CD14-positive monocyte (primary cell): Measurements from ENCODE around the gene FAM177A1. TPM values are rescaled to one million over a fixed set of nuclear protein-coding genes. Genes with fewer than 3 reads are reported as not detected.
"Not testable (repeated sequence)": the region's sequence is repeated elsewhere in the genome, so short reads cannot be mapped to it uniquely, and the experiment has no call there.

ENCODE experiments used
- DNase-seq, 3 donors: peaks; one replicate each; pipeline ENCODE4 v3.0.0-alpha.2; 2011 to 2022
- H2AFZ ChIP-seq: 2 replicates; pipeline ENCODE4 v1.6.0; 2012; ENCODE audit warnings: mild to moderate bottlenecking, low read depth, low read length, inconsistent platforms; ENCODE audit not compliant: insufficient read depth, poor library complexity, severe bottlenecking
- H3K27ac ChIP-seq, 2 donors: 1 replicate in 1 of 2; 2 replicates in 1 of 2; pipeline ENCODE4 v1.5.1; 2012 to 2013; ENCODE audit warnings: low read length in 2 of 2, control low read depth in 1 of 2, inconsistent platforms in 1 of 2, low read depth in 1 of 2, mild to moderate bottlenecking in 1 of 2
- H3K27me3 ChIP-seq, 2 donors: one replicate each; pipeline versions ENCODE4 v1.6.0 to v1.6.1; 2011 to 2013; ENCODE audit warnings: low read length in 2 of 2; ENCODE audit not compliant: control insufficient read depth in 2 of 2, insufficient read depth in 2 of 2
- H3K36me3 ChIP-seq, 2 donors: replicated peaks in 1 of 2; 1 replicate in 1 of 2; 2 replicates in 1 of 2; pipeline versions ENCODE4 v1.5.1 to v1.6.1; 2012 to 2013; ENCODE audit warnings: low read length in 2 of 2, control low read depth in 1 of 2, inconsistent platforms in 1 of 2, mild to moderate bottlenecking in 1 of 2; ENCODE audit not compliant: insufficient read depth in 2 of 2, control insufficient read depth in 1 of 2
- H3K4me1 ChIP-seq, 2 donors: 1 replicate in 1 of 2; 2 replicates in 1 of 2; pipeline versions ENCODE4 v1.5.1 to v1.6.1; 2012 to 2013; ENCODE audit warnings: low read length in 2 of 2, control low read depth in 1 of 2, inconsistent platforms in 1 of 2, mild to moderate bottlenecking in 1 of 2, moderate library complexity in 1 of 2; ENCODE audit not compliant: insufficient read depth in 2 of 2, control insufficient read depth in 1 of 2
- H3K4me2 ChIP-seq: replicated peaks from 2 replicates; pipeline ENCODE3; 2012; ENCODE audit warnings: low read length, moderate library complexity, mild to moderate bottlenecking; ENCODE audit not compliant: poor library complexity, severe bottlenecking; ENCODE audit errors: extremely low read depth
- H3K4me3 ChIP-seq, 3 experiments: fragments of 200-600 bp in 1 of 3; sonication (generic) in 1 of 3; replicated peaks in 1 of 3; 1 replicate in 2 of 3; 2 replicates in 1 of 3; pipeline ENCODE4 v1.5.1; 2011 to 2013; ENCODE audit warnings: low read length in 3 of 3, mild to moderate bottlenecking in 3 of 3, control low read depth in 2 of 3, low read depth in 2 of 3, inconsistent platforms in 1 of 3, moderate library complexity in 1 of 3
- H3K79me2 ChIP-seq: 2 replicates; pipeline ENCODE4 v1.6.0; 2012; ENCODE audit warnings: mild to moderate bottlenecking, control low read depth, inconsistent platforms, low read length, moderate library complexity; ENCODE audit not compliant: insufficient read depth
- H3K9ac ChIP-seq: 2 replicates; pipeline ENCODE4 v1.6.0; 2017; ENCODE audit warnings: low read length, mild to moderate bottlenecking; ENCODE audit not compliant: insufficient read depth, poor library complexity, severe bottlenecking
- H3K9me3 ChIP-seq, 2 donors: replicated peaks in 1 of 2; 1 replicate in 1 of 2; 2 replicates in 1 of 2; pipeline versions ENCODE4 v1.5.1 to v1.6.1; 2012 to 2013; ENCODE audit warnings: low read length in 2 of 2, control low read depth in 1 of 2; ENCODE audit not compliant: control insufficient read depth in 1 of 2, insufficient read depth in 1 of 2
- H4K20me1 ChIP-seq: 2 replicates; pipeline ENCODE4 v1.6.0; 2012; ENCODE audit warnings: mild to moderate bottlenecking, low read length, control low read depth, moderate library complexity; ENCODE audit not compliant: insufficient read depth
- H3K27ac Mint-ChIP-seq, 7 donors: one replicate each; pipeline ENCODE4 v1.8.0; 2020; ENCODE audit warnings: mild to moderate bottlenecking in 7 of 7, mixed read lengths in 7 of 7, moderate library complexity in 6 of 7, inconsistent platforms in 2 of 7
- H3K27me3 Mint-ChIP-seq, 3 donors: one replicate each; pipeline ENCODE4 v1.8.0; 2021 to 2022; ENCODE audit warnings: low read depth in 3 of 3, mild to moderate bottlenecking in 3 of 3, mixed read lengths in 3 of 3, moderate library complexity in 3 of 3, inconsistent platforms in 1 of 3
- H3K36me3 Mint-ChIP-seq, 2 donors: one replicate each; pipeline ENCODE4 v1.8.0; 2020; ENCODE audit warnings: mixed read lengths in 2 of 2, inconsistent platforms in 1 of 2, mild to moderate bottlenecking in 1 of 2
- H3K4me1 Mint-ChIP-seq: one replicate; pipeline ENCODE4 v1.8.0; 2020; ENCODE audit warnings: mild to moderate bottlenecking, mixed read lengths
- H3K4me3 Mint-ChIP-seq, 2 donors: one replicate each; pipeline ENCODE4 v1.8.0; 2020; ENCODE audit warnings: mild to moderate bottlenecking in 2 of 2, mixed read lengths in 2 of 2, moderate library complexity in 1 of 2
- H3K9me3 Mint-ChIP-seq, 7 donors: one replicate each; pipeline ENCODE4 v1.8.0; 2020 to 2022; ENCODE audit warnings: mixed read lengths in 7 of 7, mild to moderate bottlenecking in 6 of 7, moderate library complexity in 6 of 7, inconsistent platforms in 2 of 7
- WGBS: methylation state at CpG from one replicate; pipeline ENCODE4 v1.1.5; 2013; ENCODE audit warnings: missing lambda C conversion rate; ENCODE audit not compliant: insufficient coverage; 5-methylcytosine and 5-hydroxymethylcytosine counted together
- intact Hi-C, 2 donors: fragments of 100-400 bp; cut with micrococcal nuclease; formaldehyde crosslinking; loops; one replicate each; pipeline versions ENCODE4 v1.15.0 to v1.15.1; 2023
- polyA plus RNA-seq, 3 donors: library from polyadenylated mRNA; depleted of rRNA in 1 of 3; unstranded in 2 of 3; stranded (reverse) in 1 of 3; fragments of 300-500 nt in 2 of 3; fragments of >200 nt in 1 of 3; fragmentation: Illumina TruSeq in 2 of 3; gene quantifications; 1 replicate in 2 of 3; 2 replicates in 1 of 3; pipeline ENCODE4 v1.2.3, GENCODE V29; 2012 to 2021
- TF ChIP-seq, protein P1 (sequence below): fragments of 200-600 bp; IDR thresholded peaks from one replicate; pipeline ENCODE4 v1.8.0; 2022; ENCODE audit warnings: antibody characterized with exemption, mild to moderate bottlenecking

The FAM177A1 gene
- polyA plus RNA-seq, 3 donors, result 12.5 to 48.1 (median 29.4) TPM

GRCh38 chr14:35038312-35038711 is 7.8 kb upstream of the FAM177A1 start:
- H3K4me3 Mint-ChIP-seq, H3K27me3 Mint-ChIP-seq, H3K27ac Mint-ChIP-seq, H3K79me2 ChIP-seq, H3K4me2 ChIP-seq, H3K4me3 ChIP-seq, H3K27me3 ChIP-seq, intact Hi-C loops, H3K9ac ChIP-seq, H3K4me1 Mint-ChIP-seq, DNase-seq, H3K27ac ChIP-seq, H2AFZ ChIP-seq, H3K36me3 ChIP-seq, H4K20me1 ChIP-seq, H3K4me1 ChIP-seq: not testable (repeated sequence)
- H3K9me3 ChIP-seq, result peaks cover 9 to 15% of the 10 kb centered on the region in 2 donors
- Mint-ChIP-seq H3K36me3 (peaks cover 11 to 15% of the 10 kb centered on the region in 2 donors), H3K9me3 (peaks cover 12 to 25% (median 20%) of the 10 kb centered on the region in 7 donors)
- no CpG with 5 or more reads among the region's 17 CpGs for WGBS

GRCh38 chr14:35042632-35043031 is 3.4 kb upstream of the FAM177A1 start:
- Histone ChIP-seq H3K27me3 (no peaks in the 10 kb centered on the region), H3K79me2 (peaks cover 5% of the 10 kb centered on the region), H3K4me1 (peaks cover 9 to 21% of the 10 kb centered on the region in 2 donors), H3K4me3 (no peak overlapping the region), H4K20me1 (no peaks in the 10 kb centered on the region), H3K27ac (no peak overlapping the region), H2AFZ (no peak overlapping the region), H3K9me3 (no peaks in the 10 kb centered on the region), H3K4me2 (no peak overlapping the region), H3K9ac (no peak overlapping the region), H3K36me3 (no peaks in the 10 kb centered on the region)
- Mint-ChIP-seq H3K4me3 (no peak overlapping the region), H3K27ac (peak overlapping the region in 1 of 7 donors; percentile 17), H3K9me3 (no peaks in the 10 kb centered on the region), H3K27me3 (peaks cover 0 to 1% (median 0%) of the 10 kb centered on the region in 3 donors), H3K36me3 (no peaks in the 10 kb centered on the region), H3K4me1 (peaks cover 18% of the 10 kb centered on the region)
- intact Hi-C loops, result loop anchor here in 1 of 2 donors (10.0 kb wide), 2 partner anchors 58 to 262 kb away; partner anchors contain the start of gene SRP54
- 100% methylated on average over 1 of the region's 3 CpGs for WGBS
- TF ChIP-seq, protein P1, sequence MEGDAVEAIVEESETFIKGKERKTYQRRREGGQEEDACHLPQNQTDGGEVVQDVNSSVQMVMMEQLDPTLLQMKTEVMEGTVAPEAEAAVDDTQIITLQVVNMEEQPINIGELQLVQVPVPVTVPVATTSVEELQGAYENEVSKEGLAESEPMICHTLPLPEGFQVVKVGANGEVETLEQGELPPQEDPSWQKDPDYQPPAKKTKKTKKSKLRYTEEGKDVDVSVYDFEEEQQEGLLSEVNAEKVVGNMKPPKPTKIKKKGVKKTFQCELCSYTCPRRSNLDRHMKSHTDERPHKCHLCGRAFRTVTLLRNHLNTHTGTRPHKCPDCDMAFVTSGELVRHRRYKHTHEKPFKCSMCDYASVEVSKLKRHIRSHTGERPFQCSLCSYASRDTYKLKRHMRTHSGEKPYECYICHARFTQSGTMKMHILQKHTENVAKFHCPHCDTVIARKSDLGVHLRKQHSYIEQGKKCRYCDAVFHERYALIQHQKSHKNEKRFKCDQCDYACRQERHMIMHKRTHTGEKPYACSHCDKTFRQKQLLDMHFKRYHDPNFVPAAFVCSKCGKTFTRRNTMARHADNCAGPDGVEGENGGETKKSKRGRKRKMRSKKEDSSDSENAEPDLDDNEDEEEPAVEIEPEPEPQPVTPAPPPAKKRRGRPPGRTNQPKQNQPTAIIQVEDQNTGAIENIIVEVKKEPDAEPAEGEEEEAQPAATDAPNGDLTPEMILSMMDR, result no peak
- DNase-seq, result no peak
